Lower leg skin (tissue), 4 donors: ENCODE results near the gene DHRSX. TPM values are rescaled to one million over a fixed set of nuclear protein-coding genes. Genes with fewer than 3 reads are reported as not detected.

Source experiments
- DNase-seq, 2 donors: peaks; one replicate each; pipeline ENCODE4 v3.0.0-alpha.2; 2019; ENCODE audit warnings: low spot score in 2 of 2
- H3K4me3 ChIP-seq: fragments of 200-600 bp; sonication (generic); 2 replicates; pipeline ENCODE4 v1.5.1; 2017; ENCODE audit warnings: mild to moderate bottlenecking, low read depth; ENCODE audit not compliant: poor library complexity, severe bottlenecking
- CTCF ChIP-seq, 3 donors: fragments of 450-650 bp; IDR thresholded peaks; one replicate each; pipeline ENCODE4 v1.5.1; 2016; ENCODE audit warnings: antibody characterized with exemption in 3 of 3, mild to moderate bottlenecking in 3 of 3, moderate library complexity in 2 of 3
- POLR2A ChIP-seq, 2 donors: fragments of 450-650 bp; IDR thresholded peaks; one replicate each; pipeline ENCODE4 v1.6.1; 2016 to 2017; ENCODE audit warnings: antibody characterized with exemption in 2 of 2, mild to moderate bottlenecking in 1 of 2, moderate library complexity in 1 of 2
- whole genome bisulfite sequencing, 2 donors: methylation state at CpG; one replicate each; pipeline ENCODE4 v1.1.5; 2018; 5-methylcytosine and 5-hydroxymethylcytosine counted together
- intact Hi-C: fragments of 100-400 bp; cut with DNase I; formaldehyde crosslinking; loops from one replicate; pipeline ENCODE4 v1.15.0; 2023; ENCODE audit warnings: low total_unique reads
- total RNA-seq, 4 donors: library from RNA; depleted of rRNA; stranded (reverse); fragments of >200 nt; gene quantifications; one replicate each; pipeline ENCODE4 v1.1.0, GENCODE V29; 2016

Gene DHRSX
- total RNA-seq, 4 donors from 2014 or later: 10.9 to 21.7 (median 16.2) TPM

GRCh38 chrX:2402361-2402690 lies 98.5 kb downstream of the DHRSX start:
- TF ChIP-seq CTCF (IDR thresholded peaks at IDR 0.05) (no peak), POLR2A (IDR thresholded peaks at IDR 0.05) (no peak)
- no peak for DNase-seq
- H3K4me3 ChIP-seq: no peak overlapping the region
- 66 to 74% methylated on average over 4 to 7 of the region's 7 CpGs for WGBS, 2 donors
- intact Hi-C loops: no loop called here

DNA sequence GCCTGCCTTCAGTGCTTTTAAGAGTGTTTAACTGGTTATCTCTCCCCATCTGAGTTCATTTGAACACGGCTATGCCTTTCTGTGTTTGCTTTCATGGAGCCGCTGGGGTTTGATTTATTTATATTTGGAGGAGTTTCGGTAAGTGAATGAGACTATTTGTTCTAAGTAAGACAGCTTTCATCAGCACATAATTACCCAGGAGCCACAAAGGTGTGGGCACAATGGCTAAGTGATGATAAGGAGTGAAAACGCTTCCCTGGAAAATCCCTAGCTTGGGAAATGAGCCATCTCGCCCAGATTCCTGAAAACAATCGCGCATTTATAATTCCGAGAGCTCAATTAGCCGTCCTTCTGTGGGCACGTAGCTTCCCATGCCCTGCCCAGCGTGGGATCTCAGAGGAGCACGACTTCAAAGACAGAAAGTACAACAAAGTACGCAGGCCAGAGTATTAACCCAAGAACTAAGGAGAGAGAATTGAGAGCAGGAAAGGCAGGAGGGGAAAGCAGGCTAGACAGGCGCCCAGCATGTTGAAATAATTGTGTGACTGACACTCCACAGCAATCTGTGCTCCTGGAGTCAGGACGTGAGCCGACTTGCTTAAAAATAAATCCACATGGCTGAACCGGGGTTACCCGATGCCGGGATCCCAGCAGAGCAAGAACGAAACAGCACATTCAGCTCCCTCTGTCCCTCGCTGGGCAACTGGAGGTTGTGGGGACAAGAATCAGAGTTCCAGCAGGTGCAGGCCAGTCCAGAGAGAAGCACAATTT lies 99.0 kb downstream of the DHRSX start:
- no peak for TF ChIP-seq POLR2A (IDR thresholded peaks at IDR 0.05)
- no peak for TF ChIP-seq CTCF (IDR thresholded peaks at IDR 0.05)
- DNase-seq: peak; percentile 79 to 87
- intact Hi-C loops: no loop called here
- no peak overlapping the region for H3K4me3 ChIP-seq
- WGBS, 2 donors: 29 to 42% methylated on average over 21 of the region's 21 CpGs

- 39 to 68% methylated on average over 9 of the region's 9 CpGs for WGBS, 2 donors
- no peak for TF ChIP-seq CTCF (IDR thresholded peaks at IDR 0.05)
- TF ChIP-seq POLR2A (IDR thresholded peaks at IDR 0.05): no peak
- peak; percentile 70 to 87 for DNase-seq
- intact Hi-C loops: no loop called here
- no peak overlapping the region for H3K4me3 ChIP-seq
Measured at GRCh38 chrX:2401201-2401589, 99.6 kb downstream of the DHRSX start.

- H3K4me3 ChIP-seq: no peak overlapping the region
- TF ChIP-seq CTCF (IDR thresholded peaks at IDR 0.05) (no peak), POLR2A (IDR thresholded peaks at IDR 0.05) (no peak)
- WGBS, 2 donors: 76 to 80% methylated on average over 14 of the region's 14 CpGs
- DNase-seq: peak in 1 of 2 donors; percentile 70
- intact Hi-C loops: no loop called here
Measured at GRCh38 chrX:2398064-2398656, 102.6 kb downstream of the DHRSX start.

- 70 to 83% methylated on average over 26 of the region's 26 CpGs for WGBS, 2 donors
- TF ChIP-seq POLR2A (IDR thresholded peaks at IDR 0.05) (no peak), CTCF (IDR thresholded peaks at IDR 0.05) (no peak)
- intact Hi-C loops: no loop called here
- peak in 1 of 2 donors; percentile 60 for DNase-seq
- H3K4me3 ChIP-seq: no peak overlapping the region
Measured at GRCh38 chrX:2397229-2398063, 103.3 kb downstream of the DHRSX start.
